Measurements from ENCODE around the gene SULT1C2. TPM values are rescaled to one million over a fixed set of nuclear protein-coding genes. Genes with fewer than 3 reads are reported as not detected.

SULT1C2 gene
- total RNA-seq (1 to 10 TPM in 5 of 6 donors, under 1 TPM in 1; 0.63 to 6.4 (median 4.8) TPM), polyA plus RNA-seq (1 to 10 TPM; 4.1 to 9.1 TPM)

DNA sequence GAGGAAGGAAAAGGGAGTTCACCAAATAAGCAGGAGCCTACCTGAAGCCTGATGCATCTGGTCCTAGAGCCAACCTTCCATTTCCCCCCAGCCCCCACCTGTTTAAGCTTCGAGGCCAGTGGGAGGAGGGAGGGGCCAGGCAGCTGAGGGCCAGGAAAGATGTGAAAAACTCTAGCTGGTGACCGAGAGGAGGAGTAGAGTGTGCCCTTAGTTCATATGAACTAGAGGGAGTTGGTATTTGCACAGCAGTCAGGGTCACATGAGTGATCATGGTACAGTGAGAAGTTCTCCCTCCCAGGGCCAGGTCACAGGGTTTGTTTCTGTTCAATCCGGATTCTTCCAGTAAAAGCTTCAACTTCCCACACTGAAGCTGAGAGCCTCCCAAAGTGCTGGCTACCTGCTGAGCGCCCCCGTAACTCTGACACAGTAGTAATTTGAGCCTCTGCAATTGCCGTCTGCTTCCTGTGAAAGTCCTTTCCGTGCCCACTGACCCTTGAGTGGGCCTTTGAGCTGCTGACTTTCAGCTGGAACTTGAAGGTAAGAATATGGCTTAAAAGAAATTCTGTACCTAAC is at the start of gene SULT1C2:
Gene SULT1C2 (plus strand): TSS at position 362 of the 573 bp plus-strand sequence. CDS start 4,773 bp downstream, outside the sequence.
- Histone ChIP-seq H3K27me3 (no peaks in the 10 kb centered on the region), H3K4me1 (no peaks in the 10 kb centered on the region), H3K4me3 (no peak within 1 kb of the TSS), H3K9me3 (no peaks in the 10 kb centered on the region), H3K36me3 (no peaks in the 10 kb centered on the region), H3K27ac (peak within 1 kb of the TSS in 2 of 4 donors; percentile 18 to 23)
- peak in 1 of 6 donors; percentile 17 for DNase-seq
- ATAC-seq, result peak; percentile 43 to 87 (median 74)
- FAIRE-seq, result no peak
- WGBS, 2 donors, result 26 to 40% methylated on average over 7 of the region's 7 CpGs
- intact Hi-C loops (cut with DNase I), result no loop called here
- TF ChIP-seq, protein P1, sequence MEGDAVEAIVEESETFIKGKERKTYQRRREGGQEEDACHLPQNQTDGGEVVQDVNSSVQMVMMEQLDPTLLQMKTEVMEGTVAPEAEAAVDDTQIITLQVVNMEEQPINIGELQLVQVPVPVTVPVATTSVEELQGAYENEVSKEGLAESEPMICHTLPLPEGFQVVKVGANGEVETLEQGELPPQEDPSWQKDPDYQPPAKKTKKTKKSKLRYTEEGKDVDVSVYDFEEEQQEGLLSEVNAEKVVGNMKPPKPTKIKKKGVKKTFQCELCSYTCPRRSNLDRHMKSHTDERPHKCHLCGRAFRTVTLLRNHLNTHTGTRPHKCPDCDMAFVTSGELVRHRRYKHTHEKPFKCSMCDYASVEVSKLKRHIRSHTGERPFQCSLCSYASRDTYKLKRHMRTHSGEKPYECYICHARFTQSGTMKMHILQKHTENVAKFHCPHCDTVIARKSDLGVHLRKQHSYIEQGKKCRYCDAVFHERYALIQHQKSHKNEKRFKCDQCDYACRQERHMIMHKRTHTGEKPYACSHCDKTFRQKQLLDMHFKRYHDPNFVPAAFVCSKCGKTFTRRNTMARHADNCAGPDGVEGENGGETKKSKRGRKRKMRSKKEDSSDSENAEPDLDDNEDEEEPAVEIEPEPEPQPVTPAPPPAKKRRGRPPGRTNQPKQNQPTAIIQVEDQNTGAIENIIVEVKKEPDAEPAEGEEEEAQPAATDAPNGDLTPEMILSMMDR (IDR thresholded peaks at IDR 0.05), result no peak

DNA sequence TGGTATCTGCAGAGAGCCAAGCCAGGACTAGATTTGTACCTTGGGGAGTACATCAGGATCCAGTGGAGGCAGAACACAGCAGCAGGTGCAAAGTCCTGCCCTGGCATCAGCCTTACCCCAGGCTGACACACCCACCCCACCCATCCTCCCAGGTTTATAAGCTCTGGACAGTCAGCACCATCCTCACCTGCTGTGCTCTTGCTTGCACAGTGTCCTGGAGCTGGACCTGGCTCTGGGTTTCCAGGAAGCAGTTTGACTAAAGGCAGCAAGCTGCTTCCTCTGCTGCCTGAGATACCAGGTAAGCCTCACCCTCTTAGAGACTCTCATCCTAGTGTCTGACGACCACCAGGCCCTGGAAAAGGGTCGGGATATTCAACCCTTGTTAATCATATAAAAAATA is 48.9 kb upstream of the SULT1C2 start, which contains the start of gene SULT1C3:
Gene SULT1C3 (plus strand): TSS at position 183 of the 400 bp plus-strand sequence. CDS start 7,227 bp downstream, outside the sequence.
- Histone ChIP-seq H3K27ac (no peak within 1 kb of the TSS), H3K4me3 (no peak within 1 kb of the TSS), H3K27me3 (no peaks in the 10 kb centered on the region), H3K36me3 (no peaks in the 10 kb centered on the region), H3K9me3 (no peaks in the 10 kb centered on the region), H3K4me1 (no peaks in the 10 kb centered on the region)
- TF ChIP-seq, protein P1 (IDR thresholded peaks at IDR 0.05), result no peak
- 52 to 57% methylated on average over 2 of the region's 2 CpGs for WGBS, 2 donors
- ATAC-seq (no peak), DNase-seq (no peak), FAIRE-seq (no peak)
- intact Hi-C loops (cut with DNase I), result no loop called here

DNA sequence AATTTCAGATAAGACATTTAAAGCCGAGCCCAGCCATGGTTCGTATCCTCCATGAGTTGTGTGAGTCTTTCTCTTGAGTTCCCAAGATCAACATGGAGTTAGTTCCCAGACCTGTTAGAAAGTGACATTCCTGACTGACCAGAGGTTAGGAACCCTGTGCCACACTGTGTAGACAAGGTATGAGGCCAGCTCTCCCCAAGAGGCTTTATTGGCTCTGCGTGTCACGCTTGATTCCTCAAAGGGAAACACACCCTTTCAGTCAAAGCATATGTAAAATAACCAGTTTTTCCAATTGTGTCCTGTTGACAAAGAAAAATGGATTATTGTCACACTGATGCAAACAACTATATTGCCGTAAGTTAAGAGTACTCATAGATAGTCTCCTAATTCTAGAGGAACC is 47.7 kb upstream of the SULT1C2 start:
- Histone ChIP-seq H3K27ac (no peak overlapping the region), H3K9me3 (no peaks in the 10 kb centered on the region), H3K36me3 (no peaks in the 10 kb centered on the region), H3K4me1 (no peaks in the 10 kb centered on the region), H3K4me3 (no peak overlapping the region), H3K27me3 (no peaks in the 10 kb centered on the region)
- intact Hi-C loops (cut with DNase I), result no loop called here
- TF ChIP-seq, protein P1 (IDR thresholded peaks at IDR 0.05), result no peak
- no peak for DNase-seq
- FAIRE-seq, result no peak
- WGBS, 2 donors, result 80 to 91% methylated on average over 5 of the region's 5 CpGs
- no peak for ATAC-seq

DNA sequence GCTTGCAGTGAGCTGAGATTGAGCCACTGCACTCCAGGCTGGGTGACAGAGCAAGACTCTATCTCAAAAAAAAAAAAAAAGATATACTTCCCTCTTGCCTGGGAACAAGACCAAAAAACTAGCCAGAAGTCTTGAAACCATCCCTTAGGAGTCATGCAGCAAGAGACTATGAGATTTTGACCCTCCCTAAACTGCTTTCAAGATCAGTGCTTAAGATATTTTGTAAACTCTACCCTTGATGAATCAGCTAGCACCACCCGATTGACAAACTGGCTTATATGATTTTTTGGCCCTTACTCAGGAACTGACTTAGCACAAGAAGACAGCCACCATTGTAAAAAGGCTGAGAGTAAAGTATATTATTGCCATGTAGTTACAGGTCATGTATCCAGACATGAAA is 45.1 kb upstream of the SULT1C2 start:
- peak in 2 of 4 donors; percentile 34 to 44 for ATAC-seq
- Histone ChIP-seq H3K4me3 (no peak overlapping the region), H3K36me3 (no peaks in the 10 kb centered on the region), H3K9me3 (no peaks in the 10 kb centered on the region), H3K27ac (no peak overlapping the region), H3K4me1 (no peaks in the 10 kb centered on the region), H3K27me3 (no peaks in the 10 kb centered on the region)
- intact Hi-C loops (cut with DNase I), result no loop called here
- WGBS, 2 donors, result 71 to 87% methylated on average over 1 of the region's 1 CpG
- no peak for DNase-seq
- FAIRE-seq, result no peak
- TF ChIP-seq, protein P1 (IDR thresholded peaks at IDR 0.05), result no peak
